Upper lobe of left lung (tissue), 6 donors: ENCODE results near the gene ACTN1. TPM values are rescaled to one million over a fixed set of nuclear protein-coding genes. Genes with fewer than 3 reads are reported as not detected.
A peak's percentile ranks its signal among the peaks of the same experiment; 100 is the strongest.

Experiments
- ATAC-seq, 2 donors: fragments of 200-7000 bp; cut with Tn5 transposase; one replicate each; pipeline ENCODE4 v1.9.1; 2022; ENCODE audit warnings: mild to moderate bottlenecking in 2 of 2, moderate library complexity in 2 of 2; ENCODE audit not compliant: low FRiP score in 2 of 2
- DNase-seq, 2 donors: peaks; one replicate each; pipeline ENCODE4 v3.0.0-alpha.2; 2019 to 2020
- H3K27ac ChIP-seq, 4 donors: fragments of 200-600 bp; sonication (generic); one replicate each; pipeline ENCODE4 v1.5.1; 2016 to 2019
- H3K27me3 ChIP-seq, 4 donors: fragments of 200-600 bp; sonication (generic); one replicate each; pipeline ENCODE4 v1.5.1; 2017 to 2019
- H3K36me3 ChIP-seq, 4 donors: fragments of 200-600 bp; sonication (generic); one replicate each; pipeline ENCODE4 v1.5.1; 2016 to 2019
- H3K4me1 ChIP-seq, 4 donors: fragments of 200-600 bp; sonication (generic); one replicate each; pipeline ENCODE4 v1.5.1; 2018 to 2019
- H3K4me3 ChIP-seq, 4 donors: fragments of 200-600 bp; sonication (generic); one replicate each; pipeline ENCODE4 v1.5.1; 2017 to 2019; ENCODE audit warnings: mild to moderate bottlenecking in 2 of 4, moderate library complexity in 1 of 4
- H3K9me3 ChIP-seq, 4 donors: fragments of 200-600 bp; sonication (generic); one replicate each; pipeline ENCODE4 v1.5.1; 2018 to 2019
- EP300 ChIP-seq, 4 donors: sonication (generic); formaldehyde crosslinking; IDR thresholded peaks; one replicate each; pipeline ENCODE4 v1.5.1; 2017; ENCODE audit warnings: antibody characterized with exemption in 4 of 4, control low read depth in 2 of 4
- POLR2A ChIP-seq, 4 donors: fragments of 450-650 bp; IDR thresholded peaks; one replicate each; pipeline ENCODE4 v1.5.1; 2016 to 2017; ENCODE audit warnings: antibody characterized with exemption in 4 of 4, mild to moderate bottlenecking in 2 of 4
- POLR2AphosphoS5 ChIP-seq, 2 donors: sonication (generic); formaldehyde crosslinking; IDR thresholded peaks; one replicate each; pipeline ENCODE4 v1.5.1; 2017; ENCODE audit warnings: antibody characterized with exemption in 2 of 2
- WGBS, 2 donors: methylation state at CpG; one replicate each; pipeline ENCODE4 v1.1.5; 2017 to 2018; 5-methylcytosine and 5-hydroxymethylcytosine counted together
- total RNA-seq, 6 donors: library from RNA; depleted of rRNA in 4 of 6; stranded (reverse); fragments of >200 nt in 4 of 6; gene quantifications; one replicate each; pipeline versions ENCODE4 v1.1.0 to v1.2.1, GENCODE V29; 2016 to 2021
- TF ChIP-seq, protein P1 (sequence below), 6 experiments: fragments of 450-650 bp in 4 of 6; fragments of 200-600 bp in 2 of 6; sonication (generic) in 2 of 6; IDR thresholded peaks; one replicate each; pipeline ENCODE4 v1.5.1; 2016 to 2019; ENCODE audit warnings: antibody characterized with exemption in 6 of 6
- donor health status: DM: no; HTN: no; CAD: no; lungs with moderate emphysema.
- donor health status: DM: no; HTN: yes; CAD: no; lungs with severe emphysema.

The ACTN1 gene
- total RNA-seq, 6 donors from 2014 or later = 117 to 195 (median 157) TPM

DNA sequence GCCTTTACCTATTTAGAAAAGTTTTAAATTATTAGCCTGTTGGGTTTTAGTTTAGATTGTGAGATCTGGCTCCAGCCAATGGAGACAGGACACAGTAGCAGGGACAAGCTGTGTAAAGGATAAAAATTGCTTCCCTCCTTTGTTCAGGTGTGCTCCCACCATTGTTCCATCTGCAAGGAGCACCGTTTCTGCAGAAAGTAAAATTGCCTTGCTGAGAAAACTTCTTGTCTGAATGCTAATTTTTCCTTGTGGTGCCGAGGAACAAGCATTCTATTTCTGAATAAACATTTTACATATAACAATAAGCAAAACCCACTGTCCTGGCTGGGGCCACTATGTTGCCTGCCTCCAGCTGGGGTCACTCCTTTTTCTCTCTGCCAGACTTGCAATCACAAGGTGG lies 113.6 kb downstream of the ACTN1 start:
- Histone ChIP-seq H3K27me3 (no peaks in the 10 kb centered on the region), H3K4me1 (no peaks in the 10 kb centered on the region), H3K27ac (no peak overlapping the region), H3K36me3 (no peaks in the 10 kb centered on the region), H3K4me3 (no peak overlapping the region), H3K9me3 (peaks cover 0 to 13% (median 9%) of the 10 kb centered on the region in 4 donors)
- ATAC-seq (no peak), DNase-seq (no peak)
- 90 to 91% methylated on average over 2 of the region's 2 CpGs for WGBS, 2 donors
- TF ChIP-seq, protein P1, sequence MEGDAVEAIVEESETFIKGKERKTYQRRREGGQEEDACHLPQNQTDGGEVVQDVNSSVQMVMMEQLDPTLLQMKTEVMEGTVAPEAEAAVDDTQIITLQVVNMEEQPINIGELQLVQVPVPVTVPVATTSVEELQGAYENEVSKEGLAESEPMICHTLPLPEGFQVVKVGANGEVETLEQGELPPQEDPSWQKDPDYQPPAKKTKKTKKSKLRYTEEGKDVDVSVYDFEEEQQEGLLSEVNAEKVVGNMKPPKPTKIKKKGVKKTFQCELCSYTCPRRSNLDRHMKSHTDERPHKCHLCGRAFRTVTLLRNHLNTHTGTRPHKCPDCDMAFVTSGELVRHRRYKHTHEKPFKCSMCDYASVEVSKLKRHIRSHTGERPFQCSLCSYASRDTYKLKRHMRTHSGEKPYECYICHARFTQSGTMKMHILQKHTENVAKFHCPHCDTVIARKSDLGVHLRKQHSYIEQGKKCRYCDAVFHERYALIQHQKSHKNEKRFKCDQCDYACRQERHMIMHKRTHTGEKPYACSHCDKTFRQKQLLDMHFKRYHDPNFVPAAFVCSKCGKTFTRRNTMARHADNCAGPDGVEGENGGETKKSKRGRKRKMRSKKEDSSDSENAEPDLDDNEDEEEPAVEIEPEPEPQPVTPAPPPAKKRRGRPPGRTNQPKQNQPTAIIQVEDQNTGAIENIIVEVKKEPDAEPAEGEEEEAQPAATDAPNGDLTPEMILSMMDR (IDR thresholded peaks at IDR 0.05) = no peak
- no peak for TF ChIP-seq POLR2AphosphoS5 (IDR thresholded peaks at IDR 0.05)
- TF ChIP-seq EP300 (IDR thresholded peaks at IDR 0.05) = no peak
- TF ChIP-seq POLR2A (IDR thresholded peaks at IDR 0.05) = no peak

DNA sequence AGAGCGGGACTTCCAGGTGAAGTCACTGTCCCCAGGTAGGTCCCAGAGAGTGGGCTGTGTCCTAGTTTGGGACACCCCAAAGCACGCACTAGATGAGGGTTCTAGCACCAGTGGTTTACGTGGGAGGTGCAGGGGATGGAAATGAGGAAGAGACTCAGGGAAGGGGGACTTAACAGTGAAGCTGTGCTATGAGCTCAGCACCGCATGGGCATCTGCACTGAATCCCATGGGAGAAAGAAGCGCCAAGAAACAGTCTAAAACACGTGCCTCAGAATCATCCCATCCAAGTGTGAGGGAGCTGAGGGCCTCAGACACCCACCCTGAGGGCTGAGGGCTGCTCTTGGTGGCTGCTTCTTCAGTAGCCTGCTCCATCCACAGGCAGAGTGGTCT lies 114.7 kb downstream of the ACTN1 start:
- 89 to 90% methylated on average over 6 of the region's 6 CpGs for WGBS, 2 donors
- peaks cover 0 to 13% (median 9%) of the 10 kb centered on the region in 4 donors for H3K9me3 ChIP-seq
- no peak for DNase-seq
- TF ChIP-seq POLR2AphosphoS5 (IDR thresholded peaks at IDR 0.05) = no peak
- no peak for TF ChIP-seq EP300 (IDR thresholded peaks at IDR 0.05)
- H3K4me3 ChIP-seq = no peak overlapping the region
- no peaks in the 10 kb centered on the region for H3K36me3 ChIP-seq
- peak in 1 of 2 donors; percentile 19 for ATAC-seq
- H3K27ac ChIP-seq = no peak overlapping the region
- no peaks in the 10 kb centered on the region for H3K27me3 ChIP-seq
- H3K4me1 ChIP-seq = no peaks in the 10 kb centered on the region

DNA sequence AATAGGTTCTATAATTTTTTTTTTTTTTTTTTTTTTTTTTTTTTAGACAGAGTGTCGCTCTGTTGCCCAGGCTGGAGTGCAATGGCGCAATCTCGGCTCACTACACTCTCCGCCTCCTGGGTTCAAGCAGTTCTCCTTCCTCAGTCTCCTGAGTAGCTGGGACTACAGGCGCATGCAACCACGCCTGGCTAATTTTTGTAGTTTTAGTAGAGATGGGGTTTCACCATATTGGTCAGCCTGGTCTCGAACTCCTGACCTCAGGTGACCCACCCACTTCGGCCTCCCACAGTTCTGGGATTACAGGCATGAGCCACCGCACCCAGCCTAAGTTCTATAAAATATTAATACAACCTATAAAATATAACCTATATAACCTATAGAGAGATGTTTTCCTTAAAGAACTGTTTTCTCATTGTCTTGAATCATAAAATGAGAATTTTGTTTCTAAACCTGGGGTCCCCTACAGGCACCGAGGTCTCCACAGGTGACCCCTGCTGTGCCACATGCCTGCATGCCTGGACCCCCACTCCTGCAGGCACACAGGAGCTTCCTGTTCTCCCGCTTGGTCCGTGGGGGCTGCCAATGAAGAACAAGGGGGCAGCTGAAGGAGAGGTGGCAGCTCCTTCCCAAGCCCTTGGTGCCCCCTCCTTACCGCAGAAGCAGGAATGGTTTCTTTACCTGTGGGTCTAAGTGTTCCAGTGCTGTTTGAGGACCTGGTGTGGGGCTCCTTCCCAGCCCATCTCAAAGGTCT lies 115.3 kb downstream of the ACTN1 start:
- Histone ChIP-seq H3K4me1 (no peaks in the 10 kb centered on the region), H3K27ac (no peak overlapping the region), H3K9me3 (peaks cover 0 to 13% (median 9%) of the 10 kb centered on the region in 4 donors), H3K4me3 (no peak overlapping the region), H3K27me3 (no peaks in the 10 kb centered on the region), H3K36me3 (no peaks in the 10 kb centered on the region)
- ATAC-seq (peak in 1 of 2 donors; percentile 53), DNase-seq (no peak)
- TF ChIP-seq, protein P1 (IDR thresholded peaks at IDR 0.05) = no peak
- TF ChIP-seq POLR2AphosphoS5 (IDR thresholded peaks at IDR 0.05) (no peak), POLR2A (IDR thresholded peaks at IDR 0.05) (no peak), EP300 (IDR thresholded peaks at IDR 0.05) (no peak)
- WGBS, 2 donors = 76 to 77% methylated on average over 13 of the region's 13 CpGs

DNA sequence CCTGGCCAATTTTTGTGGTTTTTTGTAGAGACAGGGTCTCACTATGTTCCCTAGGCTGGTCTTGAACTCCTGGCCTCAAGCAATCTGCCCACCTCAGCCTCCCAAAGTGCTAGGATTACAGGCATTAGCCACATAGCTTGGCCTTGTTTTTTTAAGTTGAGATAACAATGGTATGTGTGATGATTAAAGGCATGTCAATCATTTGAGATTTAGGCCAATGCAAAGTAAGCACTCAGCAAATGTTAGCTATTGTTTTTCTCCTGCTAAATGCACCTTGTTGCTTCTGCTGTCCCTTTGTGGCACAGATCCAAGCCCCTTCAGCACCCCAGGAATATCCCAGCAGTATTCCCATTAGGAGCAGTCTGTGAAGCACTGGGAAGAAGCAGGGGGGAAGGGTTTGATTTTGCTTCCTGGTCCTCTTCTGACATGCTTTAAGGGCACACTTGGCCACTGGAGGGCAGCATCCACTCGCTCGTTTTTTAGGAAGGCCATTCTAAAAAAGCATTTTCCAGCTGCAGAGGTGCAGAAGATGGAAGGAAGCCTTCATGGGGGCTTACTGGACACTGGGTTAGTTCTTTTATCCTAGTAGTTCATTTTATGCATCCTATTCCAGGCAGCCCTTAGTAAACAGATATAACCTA lies 116.0 kb downstream of the ACTN1 start:
- 0 to 3% methylated on average over 2 of the region's 2 CpGs for WGBS, 2 donors
- H3K36me3 ChIP-seq = no peaks in the 10 kb centered on the region
- H3K9me3 ChIP-seq = peaks cover 0 to 13% (median 9%) of the 10 kb centered on the region in 4 donors
- TF ChIP-seq POLR2A (IDR thresholded peaks at IDR 0.05) = no peak
- TF ChIP-seq, protein P1 (IDR thresholded peaks at IDR 0.05) = peak; percentile 38 to 70 (median 64)
- no peak overlapping the region for H3K4me3 ChIP-seq
- H3K27ac ChIP-seq = no peak overlapping the region
- no peaks in the 10 kb centered on the region for H3K27me3 ChIP-seq
- H3K4me1 ChIP-seq = no peaks in the 10 kb centered on the region
- DNase-seq (peak in 1 of 2 donors; percentile 73), ATAC-seq (peak; percentile 73 to 86)

DNA sequence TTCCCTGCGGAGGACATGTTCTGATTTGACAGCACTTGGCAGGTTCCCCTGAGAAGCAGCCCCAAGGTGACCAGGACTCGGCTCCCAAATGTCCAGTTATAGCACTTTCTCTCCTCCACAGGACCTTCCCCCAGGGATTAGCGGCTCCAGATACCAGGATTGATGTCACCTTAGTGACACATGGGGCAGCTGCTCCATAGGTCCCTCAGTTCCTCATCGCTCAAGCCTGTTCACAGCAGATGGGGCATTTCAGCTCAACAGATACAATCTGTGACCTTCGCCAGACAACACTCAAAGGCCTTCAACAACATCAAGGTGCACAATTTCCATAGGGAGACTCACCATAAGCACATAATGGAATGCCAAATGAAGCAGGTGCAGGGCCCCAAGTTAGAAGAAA lies 118.3 kb downstream of the ACTN1 start:
- Histone ChIP-seq H3K9me3 (peaks cover 0 to 12% (median 8%) of the 10 kb centered on the region in 4 donors), H3K4me1 (no peaks in the 10 kb centered on the region), H3K36me3 (no peaks in the 10 kb centered on the region), H3K27ac (no peak overlapping the region), H3K4me3 (no peak overlapping the region), H3K27me3 (no peaks in the 10 kb centered on the region)
- no peak for ATAC-seq
- DNase-seq = no peak
- WGBS, 2 donors = 95 to 96% methylated on average over 5 of the region's 5 CpGs
- no peak for TF ChIP-seq POLR2A (IDR thresholded peaks at IDR 0.05)
- no peak for TF ChIP-seq POLR2AphosphoS5 (IDR thresholded peaks at IDR 0.05)
- TF ChIP-seq EP300 (IDR thresholded peaks at IDR 0.05) = no peak
- TF ChIP-seq, protein P1 (IDR thresholded peaks at IDR 0.05) = no peak
